HG03280 (cell line): ENCODE data around the gene PCBP4.
A peak's percentile ranks its signal among the peaks of the same experiment; 100 is the strongest.
"Not testable (repeated sequence)": the region's sequence is repeated elsewhere in the genome, so short reads cannot be mapped to it uniquely, and the experiment has no call there.

Experiments used
- ATAC-seq: cut with Tn5 transposase; IDR thresholded peaks from one replicate; pipeline ENCODE4 v1.9.1; 2021; ENCODE audit warnings: mild to moderate bottlenecking, moderate library complexity; ENCODE audit not compliant: unreplicated experiment

PCBP4 gene

DNA sequence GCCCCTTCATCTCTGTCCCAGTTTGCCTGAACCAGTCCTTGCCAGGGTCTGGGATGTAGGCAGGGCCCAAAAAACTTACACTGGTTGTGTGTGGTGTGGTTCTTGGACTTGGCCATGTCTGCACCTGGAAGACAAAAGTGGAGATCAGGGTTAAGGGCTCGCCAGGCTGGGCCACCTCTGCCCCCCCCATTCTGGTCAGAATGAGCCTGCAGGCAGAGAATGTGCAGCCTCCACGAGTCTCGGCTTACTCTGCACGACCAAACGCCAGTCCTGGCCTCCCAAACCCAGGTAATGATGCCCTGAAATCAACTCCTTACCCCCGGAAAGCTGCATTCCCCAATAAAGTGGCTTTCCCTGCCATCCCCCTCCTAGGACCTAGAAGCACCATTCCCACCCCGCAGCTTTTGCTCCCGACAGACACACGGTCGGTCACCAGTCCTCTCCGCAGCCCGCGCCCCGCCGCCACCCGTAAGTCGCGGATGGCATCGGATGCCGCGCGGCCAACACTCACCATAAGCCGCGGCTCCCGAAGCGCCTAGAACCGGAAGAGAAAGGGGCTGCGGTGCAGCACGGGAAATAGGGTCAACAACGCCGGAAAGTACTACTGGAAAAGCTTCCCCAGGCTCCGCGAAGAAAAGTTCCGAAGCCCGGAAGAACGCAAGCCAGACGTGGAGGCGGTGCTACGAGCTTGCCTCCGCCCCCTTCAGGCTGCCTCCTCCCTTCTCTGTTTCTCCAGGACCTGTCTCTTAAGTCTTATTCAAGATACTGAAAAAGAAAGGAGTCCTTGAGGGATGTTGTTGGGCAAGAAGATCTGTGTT lies 28.3 kb upstream of the PCBP4 start, which contains the start of gene RPL29:
Gene RPL29, minus strand, starts transcription at position 550 of the 818 bp plus-strand sequence. Its CDS starts 434 bp downstream, at position 116.
- peak; percentile 87 for ATAC-seq

DNA sequence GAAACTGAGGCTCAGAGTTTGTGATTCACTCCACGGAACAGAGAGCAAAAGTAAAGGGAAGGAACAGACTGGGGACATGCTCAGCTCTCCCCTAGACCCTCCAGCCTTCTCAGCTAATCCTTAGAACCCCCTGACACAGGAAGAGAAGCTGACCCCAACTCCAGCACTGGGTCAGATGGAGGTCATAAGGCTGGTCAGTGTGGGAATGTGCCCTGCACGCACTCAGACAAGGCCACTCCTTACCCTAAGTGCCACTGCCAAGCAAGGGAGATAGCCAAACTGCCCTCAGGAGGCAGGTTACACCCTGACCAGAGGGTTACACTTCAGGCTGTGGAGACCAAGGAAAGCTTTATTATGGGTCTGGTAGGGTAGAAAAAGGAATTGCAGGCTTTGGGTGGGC lies 27.3 kb upstream of the PCBP4 start:
- ATAC-seq: no peak

DNA sequence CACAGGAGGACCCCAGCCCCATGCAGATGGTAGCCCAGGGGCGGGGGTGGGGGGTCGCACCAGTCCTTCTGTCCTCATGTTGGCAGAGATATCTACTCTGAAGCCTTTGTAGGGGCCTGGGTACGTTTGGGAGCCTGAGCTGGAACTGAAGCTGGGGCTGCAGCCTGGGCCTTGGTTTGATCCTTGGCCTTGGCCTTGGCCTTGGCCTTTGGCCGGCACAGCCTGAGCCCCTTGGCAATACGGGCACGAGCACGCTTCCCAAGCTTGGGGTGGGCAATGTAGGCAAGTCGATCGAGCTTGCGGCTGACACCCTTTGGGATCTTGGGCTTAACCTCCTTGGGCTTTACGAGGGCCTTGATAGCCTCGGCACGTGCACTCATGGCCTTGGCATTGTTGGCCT lies 26.4 kb upstream of the PCBP4 start:
- not testable (repeated sequence) for ATAC-seq

DNA sequence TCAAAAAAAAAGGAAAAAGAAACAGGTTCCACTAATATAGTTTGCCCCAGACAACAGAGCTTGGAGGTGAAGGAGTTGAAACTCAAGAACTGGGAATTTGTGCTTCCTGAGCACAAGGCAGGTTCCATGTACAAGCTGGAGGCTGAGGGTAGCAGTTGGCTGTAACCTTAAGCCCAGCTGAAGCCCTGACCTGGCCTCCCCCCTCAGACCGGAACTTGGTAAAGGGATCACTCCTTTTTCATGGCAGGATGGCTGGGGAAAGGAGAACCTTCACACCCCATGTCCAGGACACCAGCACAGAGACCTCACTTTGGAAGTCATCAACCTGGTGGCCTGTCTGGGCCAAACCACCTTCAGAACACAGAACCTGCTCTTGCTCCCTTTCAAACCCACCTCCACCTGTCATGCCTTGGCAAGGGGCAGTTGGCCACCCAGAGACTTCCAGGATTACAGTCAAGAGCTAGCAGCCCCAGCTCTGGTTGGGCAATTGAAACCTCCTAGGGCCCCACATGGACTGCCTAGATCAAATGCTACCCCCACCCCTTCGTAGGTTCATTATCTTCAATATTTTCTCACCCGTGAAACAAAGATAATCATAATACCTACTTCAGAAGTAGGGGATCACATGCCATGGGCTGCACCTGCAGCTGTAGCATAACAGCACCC lies 24.9 kb upstream of the PCBP4 start:
- ATAC-seq: no peak

DNA sequence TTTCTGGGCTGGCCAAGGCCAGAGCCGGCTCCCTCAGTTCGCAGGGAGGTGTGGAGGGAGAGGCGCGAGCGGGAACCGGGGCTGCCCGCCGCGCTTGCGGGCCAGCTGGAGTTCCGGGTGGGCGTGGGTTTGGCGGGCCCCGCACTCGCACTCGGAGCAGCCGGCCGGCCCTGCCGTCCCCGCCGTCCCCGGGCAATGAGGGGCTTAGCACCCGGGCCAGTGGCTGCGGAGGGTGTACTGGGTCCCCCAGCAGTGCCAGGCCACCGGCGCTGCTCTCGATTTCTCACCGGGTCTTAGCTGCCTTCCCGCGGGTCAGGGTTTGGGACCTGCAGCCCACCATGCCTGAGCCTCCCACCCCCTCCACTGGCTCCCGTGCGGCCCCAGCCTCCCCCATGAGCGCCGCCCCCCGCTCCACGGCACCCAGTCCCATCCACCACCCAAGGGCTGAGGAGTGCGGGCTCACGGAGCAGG lies 23.3 kb upstream of the PCBP4 start:
- ATAC-seq: not testable (repeated sequence)

DNA sequence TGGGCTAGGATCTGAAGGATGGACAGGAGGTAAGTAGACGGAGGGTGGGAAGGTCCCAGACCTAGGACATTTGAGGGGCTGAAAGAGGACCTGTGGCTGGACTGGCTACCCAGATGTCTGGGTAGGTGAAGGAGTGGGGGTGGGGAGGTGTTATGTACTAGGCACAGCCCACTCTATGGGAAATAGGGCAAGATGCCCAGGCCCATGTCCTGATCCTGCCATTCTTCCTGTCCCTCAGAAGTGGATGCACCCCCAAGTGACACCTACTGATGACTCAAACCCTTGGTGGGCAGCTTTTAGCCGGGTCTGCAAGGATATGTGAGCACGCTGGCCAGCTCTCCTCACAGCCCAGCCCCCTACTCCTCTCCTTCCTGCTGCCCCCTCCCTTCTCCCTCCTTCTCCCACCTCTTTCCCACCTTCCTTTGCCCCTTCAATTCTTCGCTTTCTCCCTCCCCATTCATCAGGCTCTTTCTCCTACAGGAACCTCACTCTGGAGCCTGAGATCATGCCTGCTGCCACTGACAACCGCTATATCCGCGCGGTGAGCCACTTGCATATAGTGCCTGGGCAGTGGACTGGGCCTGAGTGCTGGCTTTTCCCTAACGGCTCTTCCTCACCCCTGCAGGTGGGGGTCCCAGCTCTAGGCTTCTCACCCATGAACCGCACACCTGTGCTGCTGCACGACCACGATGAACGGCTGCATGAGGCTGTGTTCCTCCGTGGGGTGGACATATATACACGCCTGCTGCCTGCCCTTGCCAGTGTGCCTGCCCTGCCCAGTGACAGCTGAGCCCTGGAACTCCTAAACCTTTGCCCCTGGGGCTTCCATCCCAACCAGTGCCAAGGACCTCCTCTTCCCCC lies 21.3 kb upstream of the PCBP4 start:
- no peak for ATAC-seq

DNA sequence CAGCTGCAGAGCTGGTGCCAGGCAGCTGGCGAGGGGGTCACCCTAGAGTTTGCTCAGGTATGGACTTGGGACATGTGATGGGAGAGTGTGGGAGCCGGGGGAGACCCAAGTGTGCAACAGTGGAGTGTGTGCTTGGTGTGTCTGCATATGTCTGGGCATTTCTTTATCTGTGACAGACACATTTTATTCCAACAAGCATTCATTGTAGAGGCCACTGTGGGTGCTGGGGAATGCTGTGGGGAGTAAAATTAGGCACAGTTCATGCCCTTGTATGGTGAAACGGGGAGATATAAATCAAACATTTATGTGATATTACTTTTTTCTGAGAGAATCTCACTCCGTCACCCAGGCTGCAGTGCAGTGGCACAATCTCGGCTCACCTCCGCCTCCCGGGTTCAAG lies 20.3 kb upstream of the PCBP4 start:
- ATAC-seq: no peak

DNA sequence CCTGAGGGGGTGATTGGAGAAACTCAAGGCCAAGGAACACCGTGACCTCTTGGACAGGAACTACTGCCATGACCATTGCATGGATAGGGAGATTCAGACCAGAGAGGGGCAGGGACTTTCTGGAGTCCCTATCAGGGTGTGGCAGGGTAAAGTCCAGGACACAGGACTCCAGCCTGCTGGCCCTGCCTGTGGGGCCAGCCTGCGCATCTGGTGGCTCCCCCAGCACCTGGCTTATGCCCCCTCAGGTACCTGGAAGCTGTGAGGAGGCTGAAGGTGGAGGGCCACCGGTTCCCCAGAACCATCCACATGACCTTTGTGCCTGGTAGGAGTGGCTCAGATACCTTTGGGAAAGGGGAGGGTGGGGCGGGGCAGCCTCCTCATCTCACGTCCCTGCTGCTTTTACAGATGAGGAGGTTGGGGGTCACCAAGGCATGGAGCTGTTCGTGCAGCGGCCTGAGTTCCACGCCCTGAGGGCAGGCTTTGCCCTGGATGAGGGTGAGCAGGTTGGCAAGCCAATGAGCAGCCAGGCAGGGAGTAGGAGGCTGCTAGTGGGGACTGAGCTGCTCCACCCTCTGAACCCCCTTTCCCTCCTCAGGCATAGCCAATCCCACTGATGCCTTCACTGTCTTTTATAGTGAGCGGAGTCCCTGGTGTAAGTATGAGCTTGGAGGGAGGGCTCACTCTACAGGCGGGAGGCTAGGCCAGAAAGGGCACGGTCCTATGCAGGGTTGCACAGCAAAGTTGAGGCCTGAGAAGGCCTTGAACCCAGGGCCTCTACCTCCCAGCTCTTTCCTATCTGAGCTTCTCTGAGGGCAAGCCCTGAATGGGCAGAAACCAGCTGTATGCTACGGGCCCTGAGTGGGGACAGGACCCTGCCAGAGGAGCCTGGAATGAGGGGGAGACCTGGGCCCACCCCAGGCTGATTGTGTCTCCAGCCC lies 19.0 kb upstream of the PCBP4 start:
- ATAC-seq: no peak

DNA sequence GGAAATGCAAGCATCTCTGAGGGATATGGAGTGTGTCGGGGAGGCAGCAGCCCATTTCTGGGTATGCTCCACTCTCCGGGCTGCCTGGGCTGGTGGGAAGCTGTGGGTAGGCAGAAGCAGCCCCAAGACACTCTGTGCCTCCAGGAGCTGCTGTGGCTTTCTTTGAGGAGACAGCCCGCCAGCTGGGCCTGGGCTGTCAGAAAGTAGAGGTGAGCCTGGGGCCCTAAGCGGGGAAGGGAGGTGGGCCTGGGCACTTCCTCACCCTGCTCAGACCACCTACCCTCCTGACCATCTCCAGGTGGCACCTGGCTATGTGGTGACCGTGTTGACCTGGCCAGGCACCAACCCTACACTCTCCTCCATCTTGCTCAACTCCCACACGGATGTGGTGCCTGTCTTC lies 17.8 kb upstream of the PCBP4 start:
- ATAC-seq: no peak

DNA sequence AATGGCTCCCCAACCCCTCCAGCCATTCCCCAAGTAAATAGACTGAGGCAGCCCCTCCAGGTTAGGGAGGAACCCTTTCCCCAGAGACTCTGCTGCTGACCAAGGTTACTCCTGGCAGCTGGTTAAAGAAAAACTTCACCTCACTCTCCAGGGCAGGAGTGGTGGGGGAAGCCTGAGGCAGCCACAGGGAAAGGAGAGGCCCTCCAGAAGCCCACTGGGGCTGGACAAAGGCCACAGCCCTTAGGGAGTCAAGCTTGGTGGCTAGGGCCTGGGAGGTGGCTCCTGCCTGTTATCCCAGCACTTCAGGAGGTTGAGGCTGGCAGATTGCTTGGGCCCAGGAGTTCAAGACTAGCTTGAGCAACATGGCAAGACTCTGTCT lies 17.0 kb upstream of the PCBP4 start:
- no peak for ATAC-seq

DNA sequence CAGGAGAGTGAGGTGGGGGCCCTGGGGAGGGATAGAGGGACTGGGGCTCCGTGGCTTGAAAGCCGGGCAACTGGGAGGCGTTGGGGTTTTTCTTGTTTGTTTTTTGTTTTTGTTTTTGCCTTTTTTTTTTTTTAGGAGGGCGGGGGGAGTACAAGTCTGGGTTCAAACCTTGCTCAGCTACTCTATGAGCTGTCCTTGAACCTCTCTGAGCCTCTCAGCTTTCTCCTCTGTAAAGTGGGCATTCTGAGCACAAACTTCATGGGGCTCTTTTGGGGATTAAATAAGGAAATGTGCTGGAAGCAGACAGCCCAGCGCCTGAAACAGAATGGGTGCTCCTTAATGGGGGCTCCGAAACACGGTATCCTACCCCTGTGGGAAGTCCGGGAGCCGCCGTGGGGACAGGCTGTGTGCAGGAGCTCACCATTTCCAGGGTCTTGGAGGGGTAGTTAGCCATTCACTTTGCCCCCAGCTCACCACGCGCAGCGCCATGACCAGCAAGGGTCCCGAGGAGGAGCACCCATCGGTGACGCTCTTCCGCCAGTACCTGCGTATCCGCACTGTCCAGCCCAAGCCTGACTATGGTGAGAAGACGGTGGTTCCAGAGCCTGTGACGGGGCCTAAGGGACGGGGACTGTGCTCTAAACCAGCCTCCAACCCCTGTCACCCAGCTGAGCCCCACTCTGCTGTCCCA lies 16.5 kb upstream of the PCBP4 start:
- ATAC-seq: no peak

DNA sequence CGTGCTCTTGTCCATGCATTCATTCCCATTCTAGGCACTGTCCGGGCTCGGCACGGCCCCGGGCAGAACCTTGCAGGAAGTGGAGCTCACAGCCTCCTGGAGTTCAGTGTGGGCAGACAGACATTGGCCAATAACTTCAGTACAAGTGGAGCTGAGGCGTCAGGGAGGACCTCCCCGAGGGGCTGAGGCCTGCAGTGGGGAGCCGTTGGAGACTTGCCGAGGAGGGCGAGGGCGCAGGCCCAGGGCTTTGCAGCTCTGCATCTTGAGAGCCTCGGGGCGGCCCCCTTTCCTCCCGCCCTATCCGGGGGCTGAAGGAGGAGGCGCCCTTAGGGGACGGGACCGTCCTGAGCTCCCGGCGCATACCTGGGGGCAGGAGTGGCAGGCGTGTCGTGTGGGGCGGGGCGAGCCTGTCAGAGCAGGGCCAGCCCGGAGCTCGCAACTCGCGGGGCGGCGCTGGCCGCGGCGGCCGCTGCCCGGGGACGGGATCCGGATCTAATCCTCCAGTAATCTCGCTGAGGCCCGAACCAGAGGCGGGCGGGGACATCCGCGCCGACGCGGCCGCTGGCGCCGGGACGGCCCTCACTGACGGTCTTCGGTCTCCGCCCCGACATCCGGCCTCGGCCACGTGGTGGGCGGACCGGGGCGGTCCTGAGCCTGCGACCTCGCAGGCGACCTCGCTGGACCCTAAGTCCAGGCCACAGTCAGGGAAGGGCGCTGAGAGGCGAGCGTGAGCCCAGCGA lies 15.8 kb upstream of the PCBP4 start, which contains the start of gene ACY1:
Gene ACY1, plus strand, starts transcription at position 698 of the 740 bp plus-strand sequence. CDS start 530 bp downstream, outside the sequence.
- ATAC-seq: peak; percentile 76

DNA sequence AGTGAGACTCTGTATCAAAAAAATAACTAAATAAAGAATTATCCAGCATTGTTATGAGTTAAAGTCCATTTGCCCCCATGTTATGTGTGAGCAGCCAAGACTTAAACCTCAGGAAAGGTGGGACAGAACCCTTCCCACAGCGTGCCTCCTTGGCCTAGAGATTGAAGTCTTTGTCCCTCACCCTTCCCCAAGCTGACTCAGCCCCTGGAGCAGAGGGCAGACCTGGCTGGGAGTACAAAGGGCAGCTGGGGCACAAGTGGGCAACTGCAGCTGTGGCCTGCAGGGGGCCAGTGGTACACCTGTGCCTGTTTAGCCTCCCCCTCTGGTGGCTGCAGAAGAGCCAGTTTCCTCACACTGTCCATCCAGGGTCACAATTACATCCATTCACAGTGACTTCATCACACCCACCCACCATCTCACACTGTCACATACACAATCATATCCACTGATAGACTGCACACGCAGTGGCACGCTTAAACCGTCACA lies 15.1 kb upstream of the PCBP4 start:
- peak; percentile 43 for ATAC-seq

DNA sequence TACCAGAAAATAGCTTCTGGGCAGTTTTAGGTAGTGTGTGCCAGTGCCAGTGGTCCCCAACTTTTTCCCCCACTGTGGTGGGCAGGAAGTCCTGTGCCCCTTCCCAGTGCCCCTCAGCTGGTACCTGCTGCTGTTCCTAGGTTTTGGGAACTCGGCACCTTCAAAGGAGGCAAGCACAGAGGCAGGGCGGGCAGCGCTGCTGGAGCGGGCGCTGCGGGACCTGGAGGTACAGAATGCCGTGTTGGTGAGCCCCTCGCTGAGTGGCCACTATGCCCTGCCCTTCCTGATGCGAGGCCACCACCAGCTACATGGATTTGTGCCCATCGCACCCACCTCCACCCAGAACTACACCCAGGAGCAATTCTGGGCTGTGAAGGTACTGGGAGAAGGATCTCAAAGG lies 13.0 kb upstream of the PCBP4 start:
- ATAC-seq: no peak

DNA sequence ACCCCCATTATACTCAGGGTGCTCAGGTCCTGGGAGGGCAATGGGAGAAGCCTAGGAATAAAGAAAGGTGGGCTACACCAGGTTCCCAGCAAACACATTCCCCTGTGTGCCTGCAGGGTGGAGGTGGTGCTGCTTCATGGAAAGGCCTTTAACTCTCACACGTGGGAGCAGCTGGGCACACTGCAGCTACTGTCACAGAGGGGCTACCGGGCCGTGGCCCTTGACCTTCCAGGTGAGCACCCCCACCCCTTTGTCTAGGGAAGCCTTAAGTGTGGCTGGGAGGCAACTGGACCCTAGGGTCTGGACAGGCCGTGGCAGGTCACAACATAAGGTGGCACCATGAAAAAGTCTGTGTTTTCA lies 10.9 kb upstream of the PCBP4 start:
- no peak for ATAC-seq

DNA sequence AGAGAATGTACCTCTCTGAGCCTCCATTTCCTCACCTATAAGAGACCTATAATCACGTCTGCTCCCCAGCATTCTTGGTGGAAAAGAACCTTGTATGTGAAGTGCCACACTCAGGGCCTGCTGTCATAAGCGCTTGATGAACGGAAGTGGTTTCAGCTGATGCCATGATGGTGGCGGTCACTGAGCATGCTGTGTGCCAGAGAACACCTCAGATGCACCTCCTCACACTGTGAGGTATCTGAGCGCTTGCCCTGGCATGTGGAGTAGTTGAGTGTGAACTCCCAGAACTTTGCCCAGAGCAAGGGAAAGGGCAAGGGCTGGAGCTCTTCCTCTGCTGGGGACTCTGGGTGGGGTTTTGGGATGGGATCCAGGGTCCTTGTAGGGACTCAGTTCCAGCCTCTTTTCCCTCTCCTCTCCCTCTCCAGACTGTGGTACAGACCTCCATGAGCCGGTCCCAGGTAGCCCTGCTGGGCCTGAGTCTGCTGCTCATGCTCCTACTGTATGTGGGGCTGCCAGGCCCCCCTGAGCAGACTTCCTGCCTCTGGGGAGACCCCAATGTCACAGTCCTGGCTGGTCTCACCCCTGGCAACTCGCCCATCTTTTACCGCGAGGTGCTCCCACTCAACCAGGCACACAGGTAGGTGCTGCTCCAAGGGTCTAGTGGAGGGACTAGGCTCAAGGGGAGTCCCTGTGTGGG lies 10.3 kb upstream of the PCBP4 start:
- no peak for ATAC-seq

DNA sequence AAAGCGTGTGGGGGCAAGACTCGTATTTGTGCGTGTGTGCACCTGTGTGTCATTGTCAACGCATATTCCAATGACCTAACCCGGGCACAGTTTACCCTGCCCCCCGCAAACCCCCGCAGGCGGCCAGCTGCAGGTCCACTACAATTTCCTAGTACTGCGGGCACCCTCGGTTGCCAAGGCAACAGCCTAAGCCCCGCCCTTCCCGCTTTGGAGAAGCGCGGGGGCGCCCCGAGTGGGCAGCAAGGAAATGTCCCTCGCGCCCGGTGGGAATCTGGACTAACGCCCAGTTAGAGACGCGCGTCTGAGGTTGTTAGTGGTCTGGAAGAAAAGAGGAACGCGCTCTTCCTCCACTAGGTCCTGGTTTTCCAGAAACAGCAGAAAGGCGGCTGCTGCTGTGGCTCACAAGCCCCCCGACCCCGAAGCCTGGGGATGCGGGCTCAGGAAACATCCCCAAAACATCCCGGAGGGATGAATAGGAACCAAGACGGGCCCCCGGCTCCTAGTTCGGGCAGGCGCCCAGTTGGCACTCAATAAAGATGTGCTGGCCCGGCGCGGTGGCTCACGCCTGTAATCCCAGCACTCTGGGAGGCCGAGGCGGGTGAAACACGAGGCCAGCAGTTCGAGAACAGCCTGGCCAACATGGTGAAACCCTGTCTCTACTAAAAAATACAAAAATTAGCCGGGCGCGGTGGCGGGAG lies 8.7 kb upstream of the PCBP4 start:
- no peak for ATAC-seq
